Daoy (cell line): Measurements from ENCODE around the gene MX1. TPM values are rescaled to one million over a fixed set of nuclear protein-coding genes. Genes with fewer than 3 reads are reported as not detected.
A peak's percentile ranks its signal among the peaks of the same experiment; 100 is the strongest.

Source experiments
- DNase-seq: peaks from one replicate; pipeline ENCODE4 v3.0.0-alpha.2; 2015; ENCODE audit warnings: low read depth
- total RNA-seq: library from RNA; depleted of rRNA; stranded (reverse); fragments of >200 nt; shearing (Covaris generic); gene quantifications from 2 replicates; pipeline ENCODE4 v1.2.3, GENCODE V29; 2014

MX1 gene
- total RNA-seq, 1 experiment from 2014 or later = 38.7 TPM

DNA sequence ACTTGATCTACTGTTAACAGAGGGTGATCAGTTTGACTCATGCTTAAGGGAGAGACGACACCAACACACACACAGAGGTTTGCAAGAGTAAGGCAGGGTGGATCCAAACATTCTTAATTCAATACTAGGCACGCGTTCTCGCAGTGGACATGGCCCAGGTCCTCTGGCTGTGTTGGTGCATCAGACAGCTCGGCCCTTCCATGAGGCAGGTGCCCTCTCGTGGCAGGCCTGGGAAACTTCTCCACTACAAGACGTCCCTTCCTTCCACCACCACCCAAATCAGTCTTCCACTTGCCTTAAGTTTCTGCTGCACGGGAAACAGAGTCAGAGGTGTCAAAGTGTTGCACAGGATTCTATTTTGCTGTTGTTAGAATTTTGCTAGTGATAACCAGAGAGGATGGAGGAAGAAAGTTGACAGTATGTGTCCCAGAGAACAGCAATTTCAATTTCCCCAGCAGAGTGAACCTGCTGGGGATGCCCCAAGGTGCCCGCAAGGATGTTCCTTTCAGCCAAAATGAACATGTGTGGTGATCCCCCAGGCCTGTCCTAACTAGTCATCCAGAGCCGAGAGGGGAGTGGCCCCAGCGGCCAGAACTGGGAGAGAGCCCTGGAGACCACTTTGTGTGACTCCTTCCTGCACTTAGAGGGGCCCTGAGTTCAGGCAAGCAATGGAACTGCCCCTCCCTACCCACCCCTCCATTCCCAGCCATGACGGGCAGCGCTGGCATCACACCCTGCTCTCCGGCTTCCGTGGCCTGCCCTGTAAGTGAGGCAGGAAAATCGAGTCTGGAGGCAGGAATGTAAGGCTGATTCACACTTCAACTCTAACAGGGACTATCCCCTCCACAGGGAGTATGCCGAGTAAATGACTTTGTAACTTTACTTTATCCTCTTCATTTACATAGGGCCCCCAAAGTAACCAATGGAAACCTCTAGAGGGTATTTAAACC lies 34.8 kb downstream of the MX1 start:
- DNase-seq = peak; percentile 83

DNA sequence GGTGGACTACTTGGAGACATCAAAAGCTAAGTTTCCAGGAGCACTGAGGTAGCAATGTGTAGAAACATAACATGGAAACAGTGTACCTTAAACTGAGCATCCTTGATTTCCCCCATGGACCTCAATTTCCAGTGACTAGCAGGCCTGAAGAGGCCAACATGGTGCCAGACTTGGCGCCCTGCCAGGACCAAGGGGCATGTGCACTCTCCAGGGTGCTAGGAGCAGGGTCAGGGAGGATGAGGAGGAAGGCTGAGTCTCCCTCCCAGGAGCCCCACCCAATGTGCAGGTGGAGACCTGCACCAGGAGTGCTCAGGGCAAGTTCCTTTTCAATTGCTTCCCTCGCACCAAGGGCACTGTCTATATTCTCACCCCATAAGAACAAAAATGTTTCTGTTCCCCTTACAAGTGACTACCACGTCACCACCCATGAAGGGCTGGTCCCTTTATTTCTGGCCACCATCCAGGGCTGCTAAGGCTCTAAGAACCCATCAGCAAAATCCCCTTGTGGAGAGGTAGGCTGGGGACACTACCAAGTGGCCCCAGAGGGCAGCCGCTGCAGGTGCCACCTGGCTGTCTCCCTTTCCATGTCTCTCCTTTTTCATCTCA lies 39.2 kb downstream of the MX1 start:
- no peak for DNase-seq

DNA sequence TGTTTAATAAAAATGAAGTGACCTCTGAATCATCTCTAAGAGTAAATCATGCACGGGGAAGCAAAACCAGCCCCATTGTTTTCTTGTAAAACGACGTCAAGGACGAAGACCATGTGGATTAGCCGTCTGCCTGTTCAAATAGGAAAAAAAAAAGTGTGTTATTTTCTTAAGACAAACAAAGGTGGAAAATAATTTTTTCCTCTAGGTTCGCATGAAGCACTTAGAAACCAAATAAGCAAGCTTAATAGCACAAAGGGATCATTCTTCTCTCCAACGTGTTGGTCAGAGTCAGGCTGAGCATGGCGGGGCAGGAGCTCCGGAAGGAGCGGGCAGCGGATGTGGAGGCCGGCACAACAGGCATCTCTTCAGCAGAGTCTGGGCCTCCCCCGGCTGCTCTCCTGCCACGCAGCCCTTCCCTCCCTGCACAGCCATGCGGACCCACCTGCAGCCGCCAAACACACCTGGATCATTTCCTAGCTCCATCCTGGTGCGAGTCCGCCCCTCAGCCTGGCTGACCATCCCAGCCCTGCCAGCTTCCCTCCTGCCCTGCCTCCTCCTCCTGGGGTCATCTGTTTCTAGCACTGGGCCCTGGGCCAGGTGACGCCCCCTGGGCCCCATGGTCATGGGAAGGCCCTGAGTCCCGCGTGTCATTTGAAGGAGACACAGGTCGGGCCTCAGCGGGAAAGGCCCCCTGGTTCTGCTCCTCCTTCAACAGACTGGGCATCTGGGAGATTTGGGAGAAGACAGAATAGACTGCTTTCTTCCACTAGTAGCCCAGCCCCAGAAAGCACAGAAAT lies 40.2 kb downstream of the MX1 start:
- DNase-seq = no peak

DNA sequence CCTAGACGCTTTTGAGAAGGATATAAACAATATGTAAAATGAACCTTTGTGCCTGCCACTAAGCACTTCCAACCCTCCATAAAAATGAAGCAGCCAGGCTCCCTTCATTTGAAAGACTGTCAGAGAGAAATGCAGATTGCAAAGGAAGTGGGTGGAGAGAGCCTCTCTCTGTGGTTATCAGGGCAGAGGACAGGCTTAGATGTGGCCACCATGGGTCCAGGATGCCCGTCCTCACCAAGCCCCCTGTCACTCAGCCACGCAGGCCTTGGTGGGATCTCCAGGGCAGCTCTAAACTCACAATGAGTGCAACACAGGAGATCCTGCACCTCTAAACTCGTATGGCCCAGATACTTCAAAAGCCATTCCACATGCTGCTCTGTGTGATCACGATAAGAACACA lies 44.0 kb downstream of the MX1 start:
- DNase-seq = no peak

DNA sequence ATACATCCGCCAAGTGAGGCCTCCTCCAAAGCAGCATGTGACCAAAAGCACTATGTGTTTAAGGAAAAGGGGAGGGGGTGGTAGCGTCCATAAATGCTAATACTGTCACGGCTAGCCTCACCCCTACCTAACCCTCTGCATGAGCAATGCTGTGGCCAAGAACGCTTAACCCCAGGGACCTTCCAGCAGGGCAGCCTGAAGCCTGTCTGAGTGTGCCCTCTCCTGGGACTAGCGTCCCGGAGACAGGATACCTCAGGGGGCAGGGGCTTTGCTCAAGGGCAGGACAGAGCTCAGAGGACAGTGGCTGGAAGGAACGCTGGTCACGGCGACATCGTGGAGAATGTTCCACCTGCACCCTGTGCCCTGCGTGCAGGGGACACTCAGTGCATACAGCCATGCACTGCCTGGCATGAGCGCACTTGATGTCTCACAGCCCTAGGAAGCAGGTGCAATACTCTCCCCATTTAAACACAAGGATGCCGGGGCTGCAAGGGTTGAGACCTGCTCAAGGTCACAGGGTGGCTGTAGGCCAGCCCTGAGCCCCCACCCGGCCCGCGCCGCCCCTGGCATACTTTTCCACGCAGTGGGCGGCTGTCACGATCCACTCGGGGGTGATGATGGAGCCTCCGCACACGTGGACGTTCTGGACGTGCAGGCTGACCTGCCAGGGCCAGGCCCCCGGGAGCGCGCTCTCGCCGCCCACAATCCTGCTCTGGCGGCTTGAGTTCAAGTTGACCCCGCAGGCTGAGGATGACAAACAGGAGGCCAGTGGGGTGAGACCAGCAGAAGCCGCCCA lies 46.9 kb downstream of the MX1 start:
- DNase-seq = no peak

DNA sequence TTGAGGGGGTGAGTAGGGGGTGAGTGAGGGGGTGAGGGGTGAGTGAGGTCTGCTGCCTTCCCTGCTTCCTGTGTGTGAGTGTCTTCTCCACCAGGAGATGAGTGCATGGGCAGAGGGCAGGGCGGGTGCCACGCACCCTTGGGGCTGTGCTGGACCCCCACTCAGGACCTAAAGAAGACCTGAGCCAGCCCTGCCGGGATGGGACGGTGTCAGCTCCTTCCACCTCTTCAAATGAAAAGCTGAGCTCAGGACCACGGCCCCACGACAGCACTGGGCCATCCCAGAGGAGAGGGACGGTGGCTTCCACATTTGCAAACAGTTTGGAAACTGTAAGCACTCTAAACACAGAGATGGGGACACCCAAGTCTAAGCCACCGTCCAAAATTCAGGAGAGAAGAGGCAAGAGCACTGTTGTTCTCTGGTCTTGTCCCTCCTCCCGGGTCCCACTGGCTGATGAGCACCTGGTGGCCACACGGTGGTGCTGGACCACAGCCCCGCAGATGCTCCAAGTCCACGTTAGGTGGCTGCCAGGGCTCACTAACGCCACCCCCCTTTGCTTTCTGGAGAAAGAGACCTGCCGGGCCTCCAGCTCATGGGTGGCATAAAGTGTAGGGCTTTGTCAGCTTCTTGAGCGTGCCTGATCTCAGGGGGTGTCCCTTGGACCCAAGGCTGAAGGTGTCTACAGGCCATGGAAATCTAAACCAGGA lies 49.8 kb downstream of the MX1 start:
- DNase-seq = no peak

DNA sequence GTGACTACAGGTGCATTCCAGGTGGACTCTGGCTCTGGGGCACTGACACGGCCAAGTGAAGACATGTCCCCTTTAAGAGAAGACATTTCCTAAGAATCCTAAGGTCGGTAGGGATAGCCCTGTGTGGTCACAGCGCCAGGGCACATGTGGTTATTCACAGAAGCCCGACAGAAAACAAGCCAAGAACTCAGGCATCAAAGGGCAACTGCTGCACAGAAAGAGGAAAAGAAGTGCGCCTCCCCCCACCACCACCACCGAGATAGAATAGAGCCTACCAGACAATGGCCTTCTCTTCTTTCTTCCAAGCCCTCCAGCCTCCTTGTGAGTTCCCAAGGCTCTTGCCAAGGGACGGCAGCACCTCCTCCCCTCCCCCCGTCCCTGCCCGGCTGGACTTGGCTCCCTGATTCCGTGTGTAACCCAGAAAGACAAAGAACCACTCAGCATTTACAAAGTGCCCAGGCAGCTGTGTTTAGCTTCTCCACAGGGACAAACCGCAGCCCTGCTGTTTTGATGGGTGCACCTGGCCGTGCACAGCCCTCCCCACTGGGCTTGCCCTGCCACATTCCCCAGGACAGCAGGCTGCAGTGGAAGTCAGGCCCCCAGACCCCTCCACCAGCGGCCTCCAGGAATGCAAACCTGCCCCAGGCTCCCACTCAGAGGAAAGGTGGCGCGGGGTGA lies 51.7 kb downstream of the MX1 start:
- no peak for DNase-seq

DNA sequence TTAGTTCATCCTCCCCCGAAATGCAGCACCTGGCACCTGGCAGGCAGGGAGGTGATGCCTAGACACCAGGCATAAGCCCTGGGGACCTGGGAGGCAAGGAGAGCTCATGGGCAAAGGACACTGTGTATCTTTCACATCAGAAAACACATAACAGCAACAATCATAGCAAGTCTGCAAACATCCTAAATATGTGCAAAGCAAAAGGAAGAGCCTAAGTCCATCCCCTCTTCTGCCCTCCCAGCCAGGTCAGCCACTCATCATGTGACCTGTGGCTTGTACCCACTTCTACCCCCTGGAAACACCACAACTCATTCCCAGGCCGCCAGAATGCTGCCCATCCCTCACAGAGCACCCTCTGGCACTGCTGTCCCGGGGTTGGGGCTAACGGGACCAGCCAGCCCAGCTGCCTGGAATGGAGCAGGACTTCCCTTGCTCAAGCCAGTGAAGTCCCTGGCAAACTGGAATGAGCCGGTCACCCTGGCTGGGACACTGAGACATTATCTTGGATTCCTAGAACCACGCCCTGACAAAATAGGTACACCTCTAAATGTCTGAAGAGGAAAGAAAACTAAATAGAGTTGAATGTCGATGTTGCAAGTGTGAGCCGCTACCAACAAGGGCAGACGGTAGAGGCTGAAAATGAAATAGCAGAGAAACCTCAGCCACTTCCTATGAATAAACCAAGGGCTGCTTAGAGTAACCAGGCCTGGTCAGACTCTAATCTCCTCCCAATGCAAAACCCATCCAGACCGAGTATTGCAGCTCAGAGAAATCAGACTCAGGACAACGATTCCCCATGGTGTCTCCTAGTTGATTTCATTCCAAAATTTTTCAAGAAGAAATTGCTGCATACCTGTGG lies 52.5 kb downstream of the MX1 start:
- DNase-seq = no peak

DNA sequence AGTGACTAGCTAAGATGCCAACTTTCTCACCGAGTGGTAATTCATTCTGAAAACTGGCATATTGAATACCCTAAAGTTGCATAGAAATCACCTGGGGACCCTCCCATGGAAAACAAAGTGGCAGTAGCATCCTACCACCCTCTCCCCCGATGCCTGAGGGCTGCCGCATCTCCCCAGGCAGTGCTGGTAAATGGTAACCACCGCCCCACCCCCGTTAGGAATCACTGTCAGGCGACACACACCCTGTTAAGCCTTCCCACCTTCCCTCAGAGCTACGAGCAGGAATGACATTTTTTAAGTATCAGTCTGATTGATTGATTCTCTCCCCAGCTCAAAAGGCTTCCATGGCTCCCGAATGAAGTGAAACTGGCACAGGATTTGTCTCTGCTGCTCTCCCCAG lies 53.6 kb downstream of the MX1 start:
- no peak for DNase-seq

DNA sequence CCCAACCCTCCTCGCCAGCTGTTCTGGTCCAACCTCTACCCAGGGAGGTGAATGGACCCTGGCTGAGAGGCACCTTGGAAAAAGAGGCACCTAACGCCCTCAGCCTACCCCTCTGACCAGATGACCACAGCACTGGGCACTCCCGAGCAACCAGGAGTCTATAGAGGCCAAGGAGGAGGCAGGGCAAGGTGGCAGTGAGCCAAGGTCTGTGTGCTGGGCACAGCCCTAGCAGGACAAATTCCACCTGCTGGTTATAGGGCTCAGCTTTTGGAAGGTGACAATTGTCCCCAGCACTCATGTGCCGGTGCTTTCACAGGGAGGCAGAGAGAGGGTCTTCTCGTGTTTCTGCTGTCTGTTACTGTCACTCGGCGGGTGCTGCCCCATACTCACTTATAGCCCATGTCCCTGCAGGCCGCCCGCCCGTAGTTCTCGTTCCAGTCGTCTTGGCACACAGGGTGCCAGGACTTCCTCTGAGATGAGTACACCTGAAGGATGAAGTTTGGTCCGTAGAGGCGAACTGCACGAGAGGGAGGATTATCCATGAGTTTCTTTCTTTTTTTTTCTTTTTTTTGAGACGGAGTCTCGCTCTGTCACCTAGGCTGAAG lies 54.1 kb downstream of the MX1 start:
- DNase-seq = no peak

DNA sequence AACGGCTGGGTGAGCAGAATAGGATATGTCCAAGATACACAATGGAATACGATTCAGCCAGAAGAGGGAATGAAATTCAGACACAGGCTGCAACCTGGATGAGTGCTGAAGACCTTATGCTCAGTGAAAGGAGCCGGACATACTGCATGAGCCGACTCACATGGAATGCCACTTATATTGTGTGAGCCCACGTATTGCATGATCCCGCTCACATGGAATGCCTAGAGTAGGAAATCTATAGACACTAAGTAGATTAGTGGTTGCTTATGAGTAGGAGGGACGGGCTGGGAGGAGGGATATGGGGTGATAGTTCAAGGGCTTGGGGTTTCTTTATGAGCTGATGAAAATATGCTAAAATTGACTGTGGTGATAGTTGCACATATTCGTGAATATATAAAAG lies 55.2 kb downstream of the MX1 start:
- peak; percentile 85 for DNase-seq

DNA sequence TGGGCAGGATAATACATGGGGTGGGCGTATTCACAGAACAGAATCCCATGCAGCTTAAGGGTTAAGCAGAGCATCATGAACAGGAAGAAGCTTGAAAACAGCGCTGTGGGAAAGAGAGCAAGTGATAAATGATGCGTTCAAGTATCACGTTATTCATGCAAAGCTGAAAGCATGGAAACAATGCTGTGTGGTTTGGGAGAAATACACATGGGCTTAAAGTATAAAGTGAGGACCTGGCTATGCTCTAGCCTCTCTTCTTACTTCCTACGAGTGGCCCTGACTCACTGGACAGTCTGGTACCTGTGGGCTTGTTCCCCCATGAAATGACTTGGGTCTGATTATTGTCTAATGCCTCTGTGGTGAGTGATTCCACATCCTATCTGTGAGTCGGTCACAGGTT lies 56.3 kb downstream of the MX1 start:
- DNase-seq = peak; percentile 83

DNA sequence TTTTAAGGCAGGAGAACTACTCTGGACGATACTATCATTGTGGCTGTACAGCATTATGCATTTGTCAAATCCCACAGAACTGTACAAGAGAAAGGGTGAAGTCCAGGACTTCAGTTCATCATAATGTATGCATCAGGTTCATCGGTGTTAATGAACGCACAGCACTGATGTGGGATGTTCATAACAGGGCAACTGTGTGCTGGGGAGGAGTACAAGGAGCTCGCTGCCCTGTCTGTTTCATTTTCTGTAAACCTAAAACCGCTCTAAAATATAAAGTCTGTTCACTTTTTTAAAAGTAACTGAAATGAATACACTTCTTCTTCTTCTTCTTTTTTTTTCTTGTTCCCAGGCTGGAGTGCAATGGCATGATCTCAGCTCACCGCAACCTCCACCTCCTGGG lies 56.9 kb downstream of the MX1 start:
- DNase-seq = no peak

DNA sequence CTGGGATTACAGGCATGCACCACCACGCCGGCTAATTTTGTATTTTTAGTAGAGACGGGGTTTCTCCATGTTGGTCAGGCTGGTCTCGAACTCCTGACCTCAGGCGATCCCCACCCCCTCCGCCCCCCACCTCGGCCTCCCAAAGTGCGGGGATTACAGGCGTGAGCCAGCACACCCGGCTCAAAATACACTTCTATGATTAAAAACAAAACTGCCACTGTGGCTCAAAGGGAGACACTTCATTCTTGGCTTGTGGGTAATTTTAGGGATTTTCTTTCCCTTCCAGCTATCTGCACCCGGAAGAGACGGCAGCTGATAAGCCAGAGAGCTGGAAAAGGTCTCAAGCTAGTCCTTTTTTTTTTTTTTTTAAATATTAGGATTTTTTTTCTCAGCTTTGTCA lies 57.4 kb downstream of the MX1 start:
- no peak for DNase-seq

DNA sequence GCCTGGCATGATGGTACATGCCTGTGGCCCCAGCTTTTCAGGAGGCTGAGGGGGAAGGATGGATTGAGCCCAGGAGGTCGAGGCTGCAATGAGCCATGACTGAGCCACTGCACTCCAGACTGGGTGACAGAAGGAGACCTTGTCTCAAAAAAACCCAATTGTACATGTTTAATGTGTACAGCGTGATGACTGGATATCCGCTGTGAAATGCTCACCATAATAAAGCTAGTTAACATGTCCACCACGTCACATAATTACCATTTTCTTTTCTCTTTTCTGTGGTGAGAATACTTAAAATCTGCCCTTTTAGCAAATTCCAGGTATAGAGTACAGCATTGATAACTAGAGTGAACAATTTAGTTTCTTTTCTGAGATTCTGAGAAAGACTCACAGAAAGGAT lies 57.9 kb downstream of the MX1 start:
- no peak for DNase-seq

DNA sequence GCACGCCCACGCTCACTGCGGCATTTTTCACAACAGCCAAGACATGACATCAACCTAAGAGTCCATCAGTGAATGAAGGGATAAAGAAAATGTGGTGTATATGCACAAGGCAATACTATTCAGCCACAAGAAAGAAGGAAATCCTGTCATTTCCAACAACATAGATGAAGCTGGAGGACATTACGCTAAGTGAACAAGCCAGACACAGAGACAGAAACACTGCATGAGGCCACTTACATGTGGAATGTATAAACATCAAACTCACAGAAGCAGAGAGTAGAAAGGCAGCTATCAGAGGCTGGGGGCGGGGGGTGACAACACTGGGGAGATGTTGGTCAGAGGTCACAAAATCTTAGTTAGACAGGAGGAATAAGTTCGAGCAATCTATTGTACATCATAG lies 61.0 kb downstream of the MX1 start:
- DNase-seq = no peak

DNA sequence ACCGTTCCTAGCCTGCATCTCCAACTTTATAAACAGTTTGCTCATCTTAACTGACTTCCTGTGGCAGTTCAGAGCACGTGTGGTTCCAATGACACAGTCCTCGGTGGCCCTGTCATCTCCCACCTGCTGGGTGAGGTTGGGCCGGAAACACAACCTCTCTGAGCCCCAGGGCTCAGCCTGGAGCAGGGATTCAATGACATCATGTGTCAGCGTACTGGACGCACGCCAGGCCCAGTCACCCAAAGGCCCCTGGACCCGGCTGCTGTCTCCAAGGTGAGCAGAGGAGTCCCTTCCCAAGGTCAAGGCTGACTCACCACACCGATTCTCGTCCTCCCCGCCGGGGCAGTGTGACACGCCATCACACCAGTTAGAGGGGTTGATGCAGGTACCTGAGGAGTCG lies 62.0 kb downstream of the MX1 start:
- DNase-seq = peak; percentile 49

DNA sequence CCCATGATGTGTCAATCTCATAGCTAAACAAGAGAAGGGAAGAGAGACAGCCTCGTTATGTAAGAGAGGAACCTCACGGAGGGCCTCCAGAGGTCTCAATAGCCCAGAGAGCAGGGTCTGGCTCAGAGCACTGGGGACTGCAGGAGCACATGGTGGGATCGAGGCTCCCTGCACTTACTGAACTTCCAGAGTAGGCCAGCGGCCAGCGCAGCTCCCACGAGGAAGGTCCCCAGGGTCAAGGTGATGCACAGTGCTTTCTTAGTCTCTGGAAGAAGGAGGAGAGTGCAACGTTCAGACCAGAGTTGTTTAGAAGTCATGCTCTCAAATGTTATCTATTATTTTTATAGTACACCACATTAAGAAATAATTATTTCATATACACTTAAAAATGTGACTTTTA lies 63.3 kb downstream of the MX1 start:
- no peak for DNase-seq

DNA sequence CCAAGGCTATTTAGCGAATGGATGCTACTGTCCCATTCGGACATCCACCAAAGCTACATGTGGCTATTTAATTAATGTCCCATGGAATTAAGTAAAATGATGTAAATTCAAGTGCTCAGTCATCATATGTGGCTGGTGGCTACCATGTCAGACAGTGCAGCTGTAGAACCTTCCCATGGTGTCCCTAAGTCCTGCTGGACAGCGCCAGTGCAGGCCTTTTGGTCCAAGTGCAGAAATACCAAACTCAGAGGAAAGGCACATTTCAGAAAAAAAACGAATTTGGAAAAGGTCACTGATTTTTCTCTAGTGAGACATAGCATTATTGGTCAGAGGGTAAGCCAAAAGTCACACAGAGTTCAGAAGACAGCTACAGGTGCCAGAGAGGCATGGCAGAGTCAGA lies 64.3 kb downstream of the MX1 start:
- no peak for DNase-seq
